ENCODE results near the gene OR11L1.

Gene OR11L1

GRCh38 chr1:247841796-247842195 is at the start of gene OR11L1:
OR11L1 (minus strand) TSS chr1:247841896; CDS start chr1:247841896, 0 bp downstream.
- no peaks in the 10 kb centered on the region for H3K36me3 ChIP-seq (ENCODE audit: control insufficient read depth, insufficient read depth, low read length)
- no peaks in the 10 kb centered on the region for H3K4me1 ChIP-seq (ENCODE audit: control insufficient read depth, insufficient read depth, low read length)
- no peaks in the 10 kb centered on the region for H3K27me3 ChIP-seq (ENCODE audit: control insufficient read depth, insufficient read depth, low read length)
- no peaks in the 10 kb centered on the region for H3K9me3 ChIP-seq (ENCODE audit: control insufficient read depth, low read length)
- no peak within 1 kb of the TSS for H3K4me3 ChIP-seq (ENCODE audit: low read length)
- no peak within 1 kb of the TSS for H3K9ac ChIP-seq (ENCODE audit: low read length)

DNA sequence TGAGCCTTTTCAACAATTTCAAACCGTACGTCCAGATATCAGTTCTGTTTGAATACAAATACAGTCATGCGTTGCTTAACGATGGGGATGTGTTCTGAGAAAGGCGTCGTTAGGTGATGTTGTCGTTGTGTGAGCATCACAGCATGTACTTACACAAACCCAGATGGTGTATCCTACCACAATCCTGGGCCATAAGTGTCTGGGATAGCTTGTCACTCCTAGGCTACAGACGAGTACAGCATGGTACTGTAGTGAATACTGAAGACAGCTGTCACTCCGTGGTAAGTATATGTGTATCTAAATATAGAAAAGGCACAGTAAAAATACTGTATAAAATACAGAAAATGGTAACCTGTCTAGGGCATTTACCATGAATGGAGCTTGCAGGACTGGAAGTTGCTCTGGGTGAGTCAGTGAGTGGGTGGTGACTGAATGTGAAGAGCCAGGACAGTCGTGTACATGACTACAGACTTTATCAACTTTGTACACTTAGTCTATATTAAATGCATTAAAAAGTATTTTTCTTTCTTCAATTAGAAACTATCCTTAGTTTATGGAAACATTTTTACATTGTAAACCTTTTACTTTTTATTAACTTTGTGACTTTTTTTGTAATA is 43.2 kb upstream of the OR11L1 start:
- Histone ChIP-seq H3K9me3 (ENCODE audit: control insufficient read depth, low read length) (no peaks in the 10 kb centered on the region), H3K4me3 (ENCODE audit: low read length) (no peak overlapping the region), H3K9ac (ENCODE audit: low read length) (no peak overlapping the region), H3K4me1 (ENCODE audit: control insufficient read depth, insufficient read depth, low read length) (no peaks in the 10 kb centered on the region), H3K36me3 (ENCODE audit: control insufficient read depth, insufficient read depth, low read length) (no peaks in the 10 kb centered on the region), H3K27me3 (ENCODE audit: control insufficient read depth, insufficient read depth, low read length) (no peaks in the 10 kb centered on the region)

- no peak overlapping the region for H3K9ac ChIP-seq (ENCODE audit: low read length)
- H3K4me3 ChIP-seq (ENCODE audit: low read length) = no peak overlapping the region
- H3K36me3 ChIP-seq (ENCODE audit: control insufficient read depth, insufficient read depth, low read length) = no peaks in the 10 kb centered on the region
- no peaks in the 10 kb centered on the region for H3K9me3 ChIP-seq (ENCODE audit: control insufficient read depth, low read length)
- H3K4me1 ChIP-seq (ENCODE audit: control insufficient read depth, insufficient read depth, low read length) = no peaks in the 10 kb centered on the region
- no peaks in the 10 kb centered on the region for H3K27me3 ChIP-seq (ENCODE audit: control insufficient read depth, insufficient read depth, low read length)
Measured at GRCh38 chr1:247883346-247883745, 41.6 kb upstream of the OR11L1 start.

DNA sequence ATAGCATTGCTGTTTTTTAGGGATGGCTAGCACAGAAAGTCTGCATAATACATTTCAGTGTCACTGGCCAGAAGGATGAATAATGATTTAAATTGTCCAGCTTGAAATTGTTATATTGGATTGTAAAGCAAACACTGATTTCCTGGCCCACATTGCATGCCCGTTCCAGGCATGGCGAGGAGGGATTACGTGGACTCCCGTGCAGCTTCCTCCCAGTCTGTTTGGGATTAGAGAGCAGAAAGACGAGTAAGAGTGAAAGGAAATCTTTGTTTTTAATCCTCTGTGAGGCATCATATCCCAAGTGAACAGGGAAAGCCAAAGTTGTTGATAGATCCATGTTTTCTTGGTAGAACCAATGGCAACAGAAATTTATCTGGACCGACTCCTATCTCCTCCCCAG is 23.7 kb upstream of the OR11L1 start:
- Histone ChIP-seq H3K9me3 (ENCODE audit: control insufficient read depth, low read length) (no peaks in the 10 kb centered on the region), H3K36me3 (ENCODE audit: control insufficient read depth, insufficient read depth, low read length) (no peaks in the 10 kb centered on the region), H3K27me3 (ENCODE audit: control insufficient read depth, insufficient read depth, low read length) (no peaks in the 10 kb centered on the region), H3K4me1 (ENCODE audit: control insufficient read depth, insufficient read depth, low read length) (no peaks in the 10 kb centered on the region), H3K9ac (ENCODE audit: low read length) (no peak overlapping the region), H3K4me3 (ENCODE audit: low read length) (no peak overlapping the region)

- Histone ChIP-seq H3K9ac (ENCODE audit: low read length) (no peak overlapping the region), H3K9me3 (ENCODE audit: control insufficient read depth, low read length) (no peaks in the 10 kb centered on the region), H3K27me3 (ENCODE audit: control insufficient read depth, insufficient read depth, low read length) (no peaks in the 10 kb centered on the region), H3K4me3 (ENCODE audit: low read length) (no peak overlapping the region), H3K36me3 (ENCODE audit: control insufficient read depth, insufficient read depth, low read length) (no peaks in the 10 kb centered on the region), H3K4me1 (ENCODE audit: control insufficient read depth, insufficient read depth, low read length) (no peaks in the 10 kb centered on the region)
Measured at GRCh38 chr1:247864644-247865043, 22.9 kb upstream of the OR11L1 start.

- Histone ChIP-seq H3K9ac (ENCODE audit: low read length) (no peak overlapping the region), H3K4me3 (ENCODE audit: low read length) (no peak overlapping the region)
Measured at GRCh38 chr1:247862756-247863155, 21.1 kb upstream of the OR11L1 start.

DNA sequence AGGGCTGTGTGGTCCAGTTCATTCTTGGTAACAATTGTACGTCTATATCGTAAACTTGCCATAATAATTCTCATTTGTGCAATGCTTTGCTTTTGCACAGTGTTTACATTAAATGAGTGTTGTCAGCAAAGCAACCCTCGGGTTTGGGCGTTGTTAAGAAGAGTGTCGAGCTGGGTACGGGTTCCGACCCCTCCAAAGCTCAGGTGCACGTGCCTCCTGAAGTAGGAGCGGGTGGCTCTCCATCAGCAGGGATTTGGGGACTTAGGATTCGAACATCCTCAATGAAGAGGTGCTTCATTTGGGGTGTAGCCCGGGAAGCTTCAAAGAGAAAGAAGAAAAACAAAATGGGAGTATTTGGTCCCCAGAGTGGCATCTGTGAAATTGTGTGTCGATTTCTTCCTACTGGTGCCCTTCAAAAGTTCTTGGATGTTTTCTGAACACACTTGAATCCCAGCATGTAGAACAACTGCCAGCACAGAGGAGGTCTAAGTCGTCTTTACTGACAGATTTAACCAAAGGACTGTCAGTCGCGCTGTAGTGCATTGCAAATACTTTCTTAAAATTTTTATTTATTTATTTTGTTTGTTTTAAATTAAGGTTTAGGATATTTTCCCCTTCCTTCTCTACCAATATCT is 16.4 kb upstream of the OR11L1 start:
- Histone ChIP-seq H3K9ac (ENCODE audit: low read length) (no peak overlapping the region), H3K27me3 (ENCODE audit: control insufficient read depth, insufficient read depth, low read length) (no peaks in the 10 kb centered on the region), H3K4me3 (ENCODE audit: low read length) (no peak overlapping the region), H3K9me3 (ENCODE audit: control insufficient read depth, low read length) (no peaks in the 10 kb centered on the region), H3K4me1 (ENCODE audit: control insufficient read depth, insufficient read depth, low read length) (no peaks in the 10 kb centered on the region), H3K36me3 (ENCODE audit: control insufficient read depth, insufficient read depth, low read length) (no peaks in the 10 kb centered on the region)

More at GRCh38 chr1:247862756-247863155, 21.1 kb upstream of the OR11L1 start:
- H3K9me3 ChIP-seq (ENCODE audit: control insufficient read depth, low read length) = no peaks in the 10 kb centered on the region
- no peaks in the 10 kb centered on the region for H3K36me3 ChIP-seq (ENCODE audit: control insufficient read depth, insufficient read depth, low read length)
- H3K4me1 ChIP-seq (ENCODE audit: control insufficient read depth, insufficient read depth, low read length) = no peaks in the 10 kb centered on the region
- H3K27me3 ChIP-seq (ENCODE audit: control insufficient read depth, insufficient read depth, low read length) = no peaks in the 10 kb centered on the region

DNA sequence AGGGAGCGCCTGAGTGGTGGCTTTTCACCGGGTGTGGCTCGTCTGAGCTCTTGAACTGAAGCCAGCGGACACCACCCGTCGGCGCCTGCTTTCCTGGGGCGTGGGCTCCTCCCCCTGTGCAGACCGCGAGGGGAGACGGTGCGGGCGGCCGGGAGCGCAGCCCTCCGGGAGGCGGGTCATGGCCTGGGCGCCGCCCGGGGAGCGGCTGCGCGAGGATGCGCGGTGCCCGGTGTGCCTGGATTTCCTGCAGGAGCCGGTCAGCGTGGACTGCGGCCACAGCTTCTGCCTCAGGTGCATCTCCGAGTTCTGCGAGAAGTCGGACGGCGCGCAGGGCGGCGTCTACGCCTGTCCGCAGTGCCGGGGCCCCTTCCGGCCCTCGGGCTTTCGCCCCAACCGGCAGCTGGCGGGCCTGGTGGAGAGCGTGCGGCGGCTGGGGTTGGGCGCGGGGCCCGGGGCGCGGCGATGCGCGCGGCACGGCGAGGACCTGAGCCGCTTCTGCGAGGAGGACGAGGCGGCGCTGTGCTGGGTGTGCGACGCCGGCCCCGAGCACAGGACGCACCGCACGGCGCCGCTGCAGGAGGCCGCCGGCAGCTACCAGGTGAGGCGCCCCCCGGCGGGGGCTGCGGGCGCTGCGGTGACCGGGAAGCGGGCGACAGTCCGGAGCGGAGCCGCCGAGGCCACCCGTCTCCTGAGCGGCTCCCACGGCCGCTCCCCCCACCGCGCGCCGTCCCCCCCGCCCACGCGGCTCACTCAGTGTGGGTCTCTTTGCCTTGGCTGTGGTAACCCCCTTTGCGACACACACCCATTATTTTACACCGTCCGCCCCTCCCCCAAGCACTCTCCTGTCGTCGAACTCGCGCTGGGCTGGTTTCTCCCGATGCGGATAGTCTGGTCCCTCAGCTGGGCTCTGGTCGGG is 15.6 kb upstream of the OR11L1 start, which contains the start of gene TRIM58:
TRIM58 (plus strand) TSS at position 119 of the 916 bp plus-strand sequence; CDS start at position 179, 60 bp downstream.
- H3K4me3 ChIP-seq (ENCODE audit: low read length) = no peak within 1 kb of the TSS
- no peaks in the 10 kb centered on the region for H3K36me3 ChIP-seq (ENCODE audit: control insufficient read depth, insufficient read depth, low read length)
- no peaks in the 10 kb centered on the region for H3K4me1 ChIP-seq (ENCODE audit: control insufficient read depth, insufficient read depth, low read length)
- H3K9me3 ChIP-seq (ENCODE audit: control insufficient read depth, low read length) = no peaks in the 10 kb centered on the region
- H3K9ac ChIP-seq (ENCODE audit: low read length) = no peak within 1 kb of the TSS
- no peaks in the 10 kb centered on the region for H3K27me3 ChIP-seq (ENCODE audit: control insufficient read depth, insufficient read depth, low read length)

- Histone ChIP-seq H3K4me1 (ENCODE audit: control insufficient read depth, insufficient read depth, low read length) (no peaks in the 10 kb centered on the region), H3K36me3 (ENCODE audit: control insufficient read depth, insufficient read depth, low read length) (no peaks in the 10 kb centered on the region), H3K27me3 (ENCODE audit: control insufficient read depth, insufficient read depth, low read length) (no peaks in the 10 kb centered on the region), H3K4me3 (ENCODE audit: low read length) (no peak overlapping the region), H3K9ac (ENCODE audit: low read length) (no peak overlapping the region), H3K9me3 (ENCODE audit: control insufficient read depth, low read length) (no peaks in the 10 kb centered on the region)
Measured at GRCh38 chr1:247855911-247856310, 14.2 kb upstream of the OR11L1 start.

DNA sequence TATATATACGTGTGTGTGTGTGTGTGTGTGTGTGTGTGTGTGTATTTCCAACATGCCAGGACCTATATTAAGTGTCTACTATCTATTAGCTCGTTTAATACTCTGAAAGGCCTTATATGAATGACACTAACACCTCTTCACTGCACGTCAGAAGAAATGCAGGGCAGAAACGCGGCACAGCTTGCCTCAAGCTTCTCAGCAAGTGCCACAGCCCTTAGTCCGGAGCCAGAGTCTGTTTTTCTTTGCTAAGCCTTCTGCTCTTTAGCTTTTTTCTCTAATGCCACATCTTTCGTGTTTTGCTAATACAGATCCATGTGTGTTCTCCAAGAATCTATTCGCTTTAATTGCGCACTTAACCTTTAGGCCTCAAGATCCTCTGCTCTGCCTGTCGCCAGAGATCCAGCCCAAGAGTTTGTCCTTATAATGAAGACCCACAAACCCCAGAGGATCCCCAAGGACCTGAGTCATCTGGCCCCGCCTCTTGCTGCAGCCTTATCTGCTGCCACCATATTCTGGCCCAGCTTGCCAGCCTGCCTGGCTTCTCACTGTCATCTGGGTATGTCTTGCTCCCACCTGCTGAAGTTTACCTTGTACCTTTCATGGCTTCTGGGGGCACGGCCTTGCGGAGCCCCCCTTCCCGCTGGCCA is 13.3 kb upstream of the OR11L1 start:
- no peaks in the 10 kb centered on the region for H3K27me3 ChIP-seq (ENCODE audit: control insufficient read depth, insufficient read depth, low read length)
- no peak overlapping the region for H3K9ac ChIP-seq (ENCODE audit: low read length)
- H3K36me3 ChIP-seq (ENCODE audit: control insufficient read depth, insufficient read depth, low read length) = no peaks in the 10 kb centered on the region
- H3K4me3 ChIP-seq (ENCODE audit: low read length) = no peak overlapping the region
- H3K4me1 ChIP-seq (ENCODE audit: control insufficient read depth, insufficient read depth, low read length) = no peaks in the 10 kb centered on the region
- H3K9me3 ChIP-seq (ENCODE audit: control insufficient read depth, low read length) = no peaks in the 10 kb centered on the region

GRCh38 chr1:247849616-247850015 is 7.9 kb upstream of the OR11L1 start:
- Histone ChIP-seq H3K4me1 (ENCODE audit: control insufficient read depth, insufficient read depth, low read length) (no peaks in the 10 kb centered on the region), H3K9me3 (ENCODE audit: control insufficient read depth, low read length) (no peaks in the 10 kb centered on the region), H3K36me3 (ENCODE audit: control insufficient read depth, insufficient read depth, low read length) (no peaks in the 10 kb centered on the region), H3K9ac (ENCODE audit: low read length) (no peak overlapping the region), H3K4me3 (ENCODE audit: low read length) (no peak overlapping the region), H3K27me3 (ENCODE audit: control insufficient read depth, insufficient read depth, low read length) (no peaks in the 10 kb centered on the region)
